ENCODE results near the gene ATP1A2.

GRCh38 chr1:160117709-160118183 is 2.2 kb downstream of the ATP1A2 start:
- TF ChIP-seq GATA2 (IDR thresholded peaks at IDR 0.05; ENCODE audit: low read depth, low read length) = no peak
- no peak for TF ChIP-seq GATA3 (IDR thresholded peaks at IDR 0.05; ENCODE audit: low read depth, low read length)

All from SH-SY5Y (cell line).